GM23338 (cell line): ENCODE results near the gene GLP1R. TPM values are rescaled to one million over a fixed set of nuclear protein-coding genes. Genes with fewer than 3 reads are reported as not detected.

ENCODE experiments used
- ATAC-seq: fragments of 200-7000 bp; cut with Tn5 transposase; 3 replicates; pipeline ENCODE4 v1.9.1; 2020
- DNase-seq: peaks from one replicate; pipeline ENCODE4 v3.0.0-alpha.2; 2015; ENCODE audit warnings: low spot score
- H2AFZ ChIP-seq: fragments of 200-600 bp; sonication (generic); 2 replicates; pipeline ENCODE4 v1.8.0; 2016; ENCODE audit warnings: antibody characterized with exemption, mild to moderate bottlenecking, moderate library complexity
- H3F3A ChIP-seq: fragments of 200-600 bp; sonication (generic); replicated peaks from 2 replicates; pipeline ENCODE4 v1.8.0; 2017; ENCODE audit warnings: antibody characterized with exemption, mixed run types, low read depth
- H3K27ac ChIP-seq: fragments of 200-600 bp; sonication (generic); 2 replicates; pipeline ENCODE4 v1.6.1; 2016; ENCODE audit warnings: low read depth
- H3K27me3 ChIP-seq: fragments of 200-600 bp; sonication (generic); 2 replicates; pipeline ENCODE4 v1.8.0; 2016; ENCODE audit warnings: mild to moderate bottlenecking, mixed run types, moderate library complexity; ENCODE audit not compliant: insufficient read depth
- H3K36me3 ChIP-seq: fragments of 200-600 bp; sonication (generic); 2 replicates; pipeline ENCODE4 v1.8.0; 2016; ENCODE audit warnings: mild to moderate bottlenecking; ENCODE audit not compliant: insufficient read depth
- H3K4me1 ChIP-seq: fragments of 200-600 bp; sonication (generic); 2 replicates; pipeline ENCODE4 v1.8.0; 2016; ENCODE audit warnings: mild to moderate bottlenecking, moderate library complexity; ENCODE audit not compliant: insufficient read depth
- H3K4me2 ChIP-seq: fragments of 200-600 bp; sonication (generic); 2 replicates; pipeline ENCODE4 v1.7.1; 2017; ENCODE audit warnings: mixed run types
- H3K4me3 ChIP-seq: fragments of 200-600 bp; sonication (generic); 2 replicates; pipeline ENCODE4 v1.6.1; 2016; ENCODE audit warnings: mixed run types
- H3K79me2 ChIP-seq: fragments of 200-600 bp; sonication (generic); replicated peaks from 2 replicates; pipeline ENCODE4 v1.8.0; 2017; ENCODE audit warnings: mild to moderate bottlenecking; ENCODE audit not compliant: insufficient read depth
- H3K9me2 ChIP-seq: fragments of 200-600 bp; sonication (generic); 2 replicates; pipeline ENCODE4 v1.8.0; 2017; ENCODE audit not compliant: insufficient read depth
- H4K20me1 ChIP-seq: fragments of 200-600 bp; sonication (generic); replicated peaks from 2 replicates; pipeline ENCODE4 v1.8.0; 2017; ENCODE audit warnings: mild to moderate bottlenecking; ENCODE audit not compliant: insufficient read depth
- H3K27ac Mint-ChIP-seq: 2 replicates; pipeline ENCODE4 v1.8.0; 2020; ENCODE audit warnings: inconsistent platforms, mild to moderate bottlenecking, moderate library complexity, mixed read lengths
- H3K27me3 Mint-ChIP-seq: 3 replicates; pipeline ENCODE4 v1.8.0; 2022; ENCODE audit warnings: low read depth, mild to moderate bottlenecking, moderate library complexity, mixed read lengths, inconsistent platforms; ENCODE audit not compliant: insufficient read depth, poor library complexity
- H3K36me3 Mint-ChIP-seq: 3 replicates; pipeline ENCODE4 v1.8.0; 2021; ENCODE audit warnings: low read depth, mild to moderate bottlenecking, inconsistent platforms, moderate library complexity, mixed read lengths
- H3K4me1 Mint-ChIP-seq: 3 replicates; pipeline ENCODE4 v1.8.0; 2020; ENCODE audit warnings: mild to moderate bottlenecking, inconsistent platforms, mixed read lengths
- H3K4me3 Mint-ChIP-seq: 3 replicates; pipeline ENCODE4 v1.8.0; 2021; ENCODE audit warnings: moderate library complexity, mild to moderate bottlenecking, inconsistent platforms, mixed read lengths
- H3K9me3 Mint-ChIP-seq: 3 replicates; pipeline ENCODE4 v1.8.0; 2020; ENCODE audit warnings: moderate library complexity, mild to moderate bottlenecking, inconsistent platforms, mixed read lengths
- CREB1 ChIP-seq: fragments of 250-450 bp; sonication (Bioruptor Pico); IDR thresholded peaks from 2 replicates; pipeline ENCODE4 v1.5.0; 2020; ENCODE audit warnings: low read depth, mild to moderate bottlenecking, moderate library complexity
- CTCF ChIP-seq, 2 experiments: fragments of 200-600 bp in 1 of 2; sonication (generic) in 1 of 2; conservative IDR thresholded peaks; 2 replicates each; pipeline versions ENCODE4 v1.5.1 to v1.6.1; 2016 to 2017; ENCODE audit warnings: antibody characterized with exemption in 2 of 2, low read depth in 2 of 2, mild to moderate bottlenecking in 2 of 2, moderate library complexity in 1 of 2
- ETS1 ChIP-seq: IDR thresholded peaks from 2 replicates; pipeline ENCODE4 v1.6.1; 2016; ENCODE audit warnings: antibody characterized with exemption
- EZH2 ChIP-seq: fragments of 200-600 bp; sonication (generic); IDR thresholded peaks from one replicate; pipeline ENCODE4 v1.8.0; 2017; ENCODE audit warnings: antibody characterized with exemption, mild to moderate bottlenecking, low read depth; ENCODE audit not compliant: unreplicated experiment
- EZH2phosphoT487 ChIP-seq: fragments of 200-600 bp; sonication (generic); IDR thresholded peaks from one replicate; pipeline ENCODE4 v1.8.1; 2018; ENCODE audit warnings: antibody characterized with exemption; ENCODE audit not compliant: unreplicated experiment
- JUNB ChIP-seq: IDR thresholded peaks from one replicate; pipeline ENCODE4 v1.6.1; 2016; ENCODE audit warnings: antibody characterized with exemption; ENCODE audit not compliant: unreplicated experiment
- NANOG ChIP-seq: IDR thresholded peaks from 2 replicates; pipeline ENCODE4 v1.6.1; 2016; ENCODE audit warnings: antibody characterized with exemption, borderline replicate concordance
- POLR2AphosphoS5 ChIP-seq: IDR thresholded peaks from 2 replicates; pipeline ENCODE4 v1.6.1; 2016; ENCODE audit warnings: antibody characterized with exemption, low read depth
- REST ChIP-seq: IDR thresholded peaks from one replicate; pipeline ENCODE4 v1.6.1; 2018; ENCODE audit warnings: antibody characterized with exemption; ENCODE audit not compliant: unreplicated experiment
- STAT1 ChIP-seq: IDR thresholded peaks from one replicate; pipeline ENCODE4 v1.6.1; 2016; ENCODE audit warnings: antibody characterized with exemption; ENCODE audit not compliant: unreplicated experiment
- ZNF114 ChIP-seq: fragments of 250-450 bp; sonication (Bioruptor Pico); IDR thresholded peaks from 2 replicates; pipeline ENCODE4 v1.5.0; 2020; ENCODE audit warnings: mild to moderate bottlenecking, moderate library complexity
- ZNF331 ChIP-seq: fragments of 250-450 bp; sonication (Bioruptor Pico); IDR thresholded peaks from 2 replicates; pipeline ENCODE4 v1.5.0; 2020; ENCODE audit warnings: low read depth, mild to moderate bottlenecking, moderate library complexity
- polyA plus RNA-seq: library from polyadenylated mRNA; unstranded; fragments of >200 nt; fragmentation: Nextera tagmentation; extraction: Ambion mirVana; gene quantifications from 2 replicates; pipeline ENCODE4 v1.2.1, GENCODE V29; 2016
- total RNA-seq: library from RNA; depleted of rRNA; stranded (reverse); fragments of >200 nt; shearing (Covaris generic); gene quantifications from 2 replicates; pipeline ENCODE4 v1.2.3, GENCODE V29; 2014
- TF ChIP-seq, protein P1 (sequence below): fragments of 250-450 bp; sonication (Bioruptor Pico); IDR thresholded peaks from 2 replicates; pipeline ENCODE4 v1.5.0; 2020; ENCODE audit warnings: mild to moderate bottlenecking, moderate library complexity

Gene GLP1R
- total and polyA plus RNA-seq, 2 experiments from 2014 or later, result 0.42 to 3.7 TPM

GRCh38 chr6:39060467-39061160 lies 12.0 kb downstream of the GLP1R start:
- Histone ChIP-seq H3F3A (no peaks in the 10 kb centered on the region), H3K4me1 (no peaks in the 10 kb centered on the region), H3K9me2 (no peaks in the 10 kb centered on the region), H3K27ac (no peak overlapping the region), H3K36me3 (no peaks in the 10 kb centered on the region), H4K20me1 (no peaks in the 10 kb centered on the region; the same call in 1 of the 2 replicates), H3K27me3 (no peaks in the 10 kb centered on the region), H3K4me3 (no peak overlapping the region), H3K79me2 (no peaks in the 10 kb centered on the region), H3K4me2 (no peak overlapping the region), H2AFZ (no peak overlapping the region)
- Mint-ChIP-seq H3K27me3 (peaks cover 4% of the 10 kb centered on the region), H3K4me3 (no peak overlapping the region), H3K27ac (no peak overlapping the region), H3K4me1 (no peaks in the 10 kb centered on the region), H3K36me3 (peaks cover 3% of the 10 kb centered on the region; the same call in 2 of the 3 replicates), H3K9me3 (no peaks in the 10 kb centered on the region)
- ATAC-seq, result no peak
- TF ChIP-seq NANOG, result no peak
- no peak for TF ChIP-seq POLR2AphosphoS5
- TF ChIP-seq EZH2phosphoT487, result no peak
- no peak for TF ChIP-seq CREB1 (CRISPR knock-in tag)
- TF ChIP-seq ZNF331, result no peak
- no peak for TF ChIP-seq EZH2
- TF ChIP-seq ZNF114, result no peak
- no peak for TF ChIP-seq STAT1
- no peak for TF ChIP-seq JUNB
- no peak for TF ChIP-seq ETS1
- TF ChIP-seq CTCF (conservative IDR thresholded peaks at IDR 0.05; ENCODE audit: low read depth in 2 of 2), result no peak
- no peak for TF ChIP-seq REST
- TF ChIP-seq, protein P1, sequence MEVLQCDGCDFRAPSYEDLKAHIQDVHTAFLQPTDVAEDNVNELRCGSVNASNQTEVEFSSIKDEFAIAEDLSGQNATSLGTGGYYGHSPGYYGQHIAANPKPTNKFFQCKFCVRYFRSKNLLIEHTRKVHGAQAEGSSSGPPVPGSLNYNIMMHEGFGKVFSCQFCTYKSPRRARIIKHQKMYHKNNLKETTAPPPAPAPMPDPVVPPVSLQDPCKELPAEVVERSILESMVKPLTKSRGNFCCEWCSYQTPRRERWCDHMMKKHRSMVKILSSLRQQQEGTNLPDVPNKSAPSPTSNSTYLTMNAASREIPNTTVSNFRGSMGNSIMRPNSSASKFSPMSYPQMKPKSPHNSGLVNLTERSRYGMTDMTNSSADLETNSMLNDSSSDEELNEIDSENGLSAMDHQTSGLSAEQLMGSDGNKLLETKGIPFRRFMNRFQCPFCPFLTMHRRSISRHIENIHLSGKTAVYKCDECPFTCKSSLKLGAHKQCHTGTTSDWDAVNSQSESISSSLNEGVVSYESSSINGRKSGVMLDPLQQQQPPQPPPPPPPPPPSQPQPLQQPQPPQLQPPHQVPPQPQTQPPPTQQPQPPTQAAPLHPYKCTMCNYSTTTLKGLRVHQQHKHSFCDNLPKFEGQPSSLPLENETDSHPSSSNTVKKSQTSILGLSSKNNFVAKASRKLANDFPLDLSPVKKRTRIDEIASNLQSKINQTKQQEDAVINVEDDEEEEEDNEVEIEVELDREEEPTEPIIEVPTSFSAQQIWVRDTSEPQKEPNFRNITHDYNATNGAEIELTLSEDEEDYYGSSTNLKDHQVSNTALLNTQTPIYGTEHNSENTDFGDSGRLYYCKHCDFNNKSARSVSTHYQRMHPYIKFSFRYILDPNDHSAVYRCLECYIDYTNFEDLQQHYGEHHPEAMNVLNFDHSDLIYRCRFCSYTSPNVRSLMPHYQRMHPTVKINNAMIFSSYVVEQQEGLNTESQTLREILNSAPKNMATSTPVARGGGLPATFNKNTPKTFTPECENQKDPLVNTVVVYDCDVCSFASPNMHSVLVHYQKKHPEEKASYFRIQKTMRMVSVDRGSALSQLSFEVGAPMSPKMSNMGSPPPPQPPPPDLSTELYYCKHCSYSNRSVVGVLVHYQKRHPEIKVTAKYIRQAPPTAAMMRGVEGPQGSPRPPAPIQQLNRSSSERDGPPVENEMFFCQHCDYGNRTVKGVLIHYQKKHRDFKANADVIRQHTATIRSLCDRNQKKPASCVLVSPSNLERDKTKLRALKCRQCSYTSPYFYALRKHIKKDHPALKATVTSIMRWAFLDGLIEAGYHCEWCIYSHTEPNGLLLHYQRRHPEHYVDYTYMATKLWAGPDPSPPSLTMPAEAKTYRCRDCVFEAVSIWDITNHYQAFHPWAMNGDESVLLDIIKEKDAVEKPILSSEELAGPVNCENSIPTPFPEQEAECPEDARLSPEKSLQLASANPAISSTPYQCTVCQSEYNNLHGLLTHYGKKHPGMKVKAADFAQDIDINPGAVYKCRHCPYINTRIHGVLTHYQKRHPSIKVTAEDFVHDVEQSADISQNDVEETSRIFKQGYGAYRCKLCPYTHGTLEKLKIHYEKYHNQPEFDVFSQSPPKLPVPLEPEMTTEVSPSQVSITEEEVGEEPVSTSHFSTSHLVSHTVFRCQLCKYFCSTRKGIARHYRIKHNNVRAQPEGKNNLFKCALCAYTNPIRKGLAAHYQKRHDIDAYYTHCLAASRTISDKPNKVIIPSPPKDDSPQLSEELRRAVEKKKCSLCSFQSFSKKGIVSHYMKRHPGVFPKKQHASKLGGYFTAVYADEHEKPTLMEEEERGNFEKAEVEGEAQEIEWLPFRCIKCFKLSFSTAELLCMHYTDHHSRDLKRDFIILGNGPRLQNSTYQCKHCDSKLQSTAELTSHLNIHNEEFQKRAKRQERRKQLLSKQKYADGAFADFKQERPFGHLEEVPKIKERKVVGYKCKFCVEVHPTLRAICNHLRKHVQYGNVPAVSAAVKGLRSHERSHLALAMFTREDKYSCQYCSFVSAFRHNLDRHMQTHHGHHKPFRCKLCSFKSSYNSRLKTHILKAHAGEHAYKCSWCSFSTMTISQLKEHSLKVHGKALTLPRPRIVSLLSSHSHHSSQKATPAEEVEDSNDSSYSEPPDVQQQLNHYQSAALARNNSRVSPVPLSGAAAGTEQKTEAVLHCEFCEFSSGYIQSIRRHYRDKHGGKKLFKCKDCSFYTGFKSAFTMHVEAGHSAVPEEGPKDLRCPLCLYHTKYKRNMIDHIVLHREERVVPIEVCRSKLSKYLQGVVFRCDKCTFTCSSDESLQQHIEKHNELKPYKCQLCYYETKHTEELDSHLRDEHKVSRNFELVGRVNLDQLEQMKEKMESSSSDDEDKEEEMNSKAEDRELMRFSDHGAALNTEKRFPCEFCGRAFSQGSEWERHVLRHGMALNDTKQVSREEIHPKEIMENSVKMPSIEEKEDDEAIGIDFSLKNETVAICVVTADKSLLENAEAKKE, result no peak
- no peak for DNase-seq
